ENCODE data around the gene PITPNM3.

Gene PITPNM3

GRCh38 chr17:6525141-6525540 lies 31.2 kb downstream of the PITPNM3 start:
- no peak for DNase-seq

DNA sequence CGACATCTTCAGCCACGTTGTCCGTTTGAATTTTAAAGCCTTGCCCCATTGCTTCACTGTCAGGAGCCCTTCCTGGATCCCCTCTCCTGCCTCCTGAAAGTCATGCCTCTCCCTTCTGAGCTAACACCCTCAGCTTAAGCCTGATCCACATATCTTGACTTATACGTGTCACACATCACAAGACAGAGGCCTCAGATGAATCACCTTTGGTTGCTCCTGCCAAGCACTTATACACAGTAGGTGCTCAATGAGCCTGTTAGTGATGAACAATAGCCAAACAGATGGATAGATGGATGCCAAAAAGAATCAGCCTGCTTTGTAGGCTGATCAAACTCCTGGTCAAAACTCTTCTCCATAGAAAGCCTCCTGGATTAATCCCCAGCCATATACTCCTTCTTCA lies 31.8 kb downstream of the PITPNM3 start:
- no peak for DNase-seq

DNA sequence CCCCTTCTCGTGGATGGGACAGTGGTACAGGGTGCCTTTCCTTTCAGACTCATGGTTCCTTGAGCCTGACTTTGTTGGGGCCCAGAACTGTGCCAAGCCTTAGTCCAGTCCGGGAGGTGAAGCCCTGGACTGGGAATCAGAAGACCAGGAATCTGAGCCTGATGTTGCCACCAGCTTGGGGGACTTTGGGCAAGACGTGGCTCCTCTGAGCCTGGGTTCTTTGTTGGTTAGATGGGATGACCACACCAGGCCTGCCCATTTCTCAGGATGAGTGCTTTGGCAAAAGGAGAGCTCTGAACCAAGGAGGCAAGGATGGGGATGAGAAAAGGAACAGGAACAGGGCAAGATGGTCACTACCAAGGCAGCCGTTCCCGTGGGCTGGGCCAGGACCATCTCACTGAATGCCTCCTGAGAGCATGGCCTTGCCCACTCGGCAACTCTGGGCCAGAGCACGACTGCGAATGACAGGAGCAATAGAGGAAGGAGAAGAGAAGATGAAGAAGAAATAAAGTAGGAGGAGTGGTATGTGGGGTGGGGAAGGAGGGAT lies 32.5 kb downstream of the PITPNM3 start:
- no peak for DNase-seq

GRCh38 chr17:6523330-6523729 lies 33.0 kb downstream of the PITPNM3 start:
- DNase-seq: no peak

DNA sequence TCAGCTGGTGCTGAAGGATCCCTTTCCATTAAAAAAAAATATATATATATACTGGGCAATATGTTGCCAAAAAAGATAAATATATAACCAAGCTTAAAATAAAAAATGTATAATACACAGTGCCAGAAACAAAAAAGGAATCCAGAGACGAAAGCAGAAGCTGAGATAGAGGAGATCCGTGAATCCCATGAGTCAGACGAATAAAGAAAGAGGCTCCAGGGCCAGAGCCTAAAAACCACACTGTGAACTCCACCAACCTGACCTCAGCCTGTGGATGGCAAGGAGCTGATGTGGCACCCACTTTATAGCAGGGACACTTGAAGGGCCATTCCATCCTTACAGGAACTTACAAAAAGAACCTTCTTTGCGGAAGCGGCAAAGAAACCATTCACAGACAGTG lies 34.8 kb downstream of the PITPNM3 start:
- no peak for DNase-seq

GRCh38 chr17:6517062-6517461 lies 39.3 kb downstream of the PITPNM3 start:
- no peak for DNase-seq

GRCh38 chr17:6514371-6514770 lies 42.0 kb downstream of the PITPNM3 start:
- no peak for DNase-seq

GRCh38 chr17:6512552-6512951 lies 43.8 kb downstream of the PITPNM3 start:
- DNase-seq: no peak

GRCh38 chr17:6510321-6510977 lies 45.9 kb downstream of the PITPNM3 start:
- no peak for DNase-seq

DNA sequence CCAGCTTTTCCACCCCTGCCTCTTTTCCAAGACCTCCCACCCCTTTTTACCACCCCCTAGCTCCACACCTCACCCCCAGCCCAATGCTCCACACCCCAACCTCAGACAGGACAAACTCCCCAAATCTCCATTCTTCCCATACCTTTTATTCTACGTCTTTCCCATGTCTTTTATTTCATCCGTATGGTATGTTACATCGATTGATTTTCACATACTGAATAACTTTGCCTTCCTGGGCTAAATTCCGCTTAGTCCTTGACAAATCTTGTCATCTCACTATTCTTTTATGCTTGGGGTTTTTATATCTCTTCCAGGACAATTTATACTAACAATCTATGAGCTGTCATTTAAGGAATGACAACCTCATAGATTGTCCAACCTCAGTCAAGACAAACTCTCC lies 46.4 kb downstream of the PITPNM3 start:
- no peak for DNase-seq

DNA sequence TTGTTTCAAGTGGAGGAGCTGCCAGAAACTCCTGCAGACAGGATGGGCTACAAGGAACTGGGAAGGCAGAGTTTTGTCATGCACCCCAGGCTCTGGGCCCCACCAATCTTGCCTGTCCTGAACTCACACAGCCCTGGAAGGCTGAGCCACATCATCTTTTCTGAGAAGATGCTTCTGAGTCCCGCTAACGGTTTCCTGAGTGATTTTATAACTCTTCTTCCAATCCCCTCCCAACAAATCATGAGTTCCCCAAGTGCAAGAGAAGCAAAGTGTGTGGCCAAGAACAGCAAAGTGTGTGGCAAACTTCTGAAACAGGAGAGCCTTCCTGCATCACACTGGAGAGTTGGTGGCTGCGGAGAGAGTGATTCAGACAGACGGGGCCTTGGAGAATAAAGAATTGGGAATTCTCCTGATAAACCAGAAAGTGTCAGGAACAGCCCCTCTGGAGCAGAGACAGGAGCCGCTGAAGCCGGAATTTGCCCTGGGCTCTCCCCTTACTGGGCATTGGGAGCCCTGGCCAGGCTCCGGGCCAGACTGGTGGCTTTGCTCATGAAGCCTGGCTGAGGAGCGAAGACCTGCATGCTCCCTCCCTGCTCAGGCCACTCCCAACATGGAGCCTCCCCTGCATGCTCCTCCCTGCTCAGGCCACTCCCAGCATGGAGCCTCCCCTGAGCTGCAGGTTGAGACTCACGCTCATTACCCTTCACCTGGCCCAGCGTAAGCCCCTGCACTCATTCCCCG lies 47.2 kb downstream of the PITPNM3 start:
- no peak for DNase-seq

DNA sequence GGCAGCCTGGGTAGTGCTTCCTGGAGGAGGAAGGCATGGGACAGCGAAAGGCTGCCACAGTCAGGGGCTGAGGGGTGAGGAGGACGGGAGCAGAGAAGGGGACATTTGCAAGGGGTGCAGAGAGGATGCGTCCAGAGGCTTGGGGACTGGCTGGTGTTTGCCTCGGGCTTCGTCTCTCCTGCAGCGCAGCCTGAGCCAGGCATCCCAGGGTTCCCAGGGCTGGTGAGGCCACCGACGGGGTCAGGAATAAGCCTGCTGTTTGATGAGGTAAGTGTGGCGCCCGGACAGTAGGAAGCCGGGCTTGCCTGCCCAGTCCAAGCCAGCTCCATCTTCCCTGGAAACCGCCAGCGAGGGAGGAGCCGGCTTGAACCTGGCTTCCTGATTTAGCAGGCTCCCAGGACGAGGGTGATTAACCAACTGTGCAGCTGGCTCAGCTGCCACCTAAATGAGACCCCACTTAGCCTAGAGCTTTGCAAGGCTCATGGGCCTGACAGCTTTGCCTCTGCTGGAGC lies 47.8 kb downstream of the PITPNM3 start:
- DNase-seq: no peak

- no peak for DNase-seq
Observed at GRCh38 chr17:6508016-6508415, 48.3 kb downstream of the PITPNM3 start.

DNA sequence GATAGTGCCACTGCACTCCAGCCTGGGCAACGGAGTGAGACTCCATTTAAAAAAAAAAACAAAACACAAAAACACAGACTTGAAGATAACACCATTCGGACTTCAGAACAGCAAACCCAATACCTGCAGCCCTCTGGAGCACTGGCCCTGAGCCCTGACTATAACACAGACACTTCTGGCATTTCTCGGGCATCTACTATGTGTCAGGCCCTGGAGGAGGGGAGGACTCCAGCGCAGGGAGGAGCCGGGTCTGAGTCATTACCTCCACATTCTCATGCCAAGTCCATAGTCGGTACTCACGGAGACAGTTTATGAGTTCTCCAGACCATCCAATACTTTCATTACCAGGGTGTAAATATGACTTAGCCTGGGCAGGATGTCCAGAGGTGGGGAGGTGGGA lies 48.8 kb downstream of the PITPNM3 start:
- no peak for DNase-seq

GRCh38 chr17:6506679-6507231 lies 49.6 kb downstream of the PITPNM3 start:
- DNase-seq: no peak

DNA sequence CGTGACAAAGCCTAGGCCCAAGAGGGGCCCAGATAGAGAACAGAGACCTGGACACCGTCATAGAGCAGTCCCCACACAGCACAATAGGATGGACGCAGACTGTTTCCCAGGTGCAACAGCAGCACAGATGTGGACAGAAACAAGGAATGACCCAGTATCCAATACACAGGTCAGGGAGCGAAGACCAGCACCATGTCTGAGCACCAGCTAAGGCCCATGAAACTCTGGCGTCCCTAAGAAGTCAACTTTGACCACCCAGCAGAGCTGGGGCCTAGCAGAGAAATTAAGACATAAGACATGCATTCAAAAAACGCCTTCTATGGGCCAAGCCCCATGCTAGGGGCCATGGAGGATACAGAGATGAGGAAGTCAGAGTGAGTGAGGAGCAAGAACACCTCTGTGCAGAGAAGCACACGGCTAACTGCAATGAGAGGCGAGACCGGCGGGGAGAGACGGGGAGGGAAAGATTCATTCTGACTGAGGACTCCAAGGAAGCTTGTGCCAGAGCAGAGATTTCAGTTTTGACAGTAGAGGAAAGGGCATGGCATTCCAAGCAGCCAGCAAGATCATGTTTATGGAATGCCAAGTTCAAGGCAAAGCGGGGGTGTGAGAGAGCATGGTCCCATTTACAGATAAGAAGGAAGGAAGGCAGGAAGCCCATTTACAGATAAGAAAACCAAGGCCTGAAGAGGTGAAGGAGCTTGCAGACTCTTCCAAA lies 50.8 kb downstream of the PITPNM3 start:
- no peak for DNase-seq

- DNase-seq: no peak
Observed at GRCh38 chr17:6503641-6504195, 52.6 kb downstream of the PITPNM3 start.

- DNase-seq: no peak
Observed at GRCh38 chr17:6502871-6503509, 53.4 kb downstream of the PITPNM3 start.

DNA sequence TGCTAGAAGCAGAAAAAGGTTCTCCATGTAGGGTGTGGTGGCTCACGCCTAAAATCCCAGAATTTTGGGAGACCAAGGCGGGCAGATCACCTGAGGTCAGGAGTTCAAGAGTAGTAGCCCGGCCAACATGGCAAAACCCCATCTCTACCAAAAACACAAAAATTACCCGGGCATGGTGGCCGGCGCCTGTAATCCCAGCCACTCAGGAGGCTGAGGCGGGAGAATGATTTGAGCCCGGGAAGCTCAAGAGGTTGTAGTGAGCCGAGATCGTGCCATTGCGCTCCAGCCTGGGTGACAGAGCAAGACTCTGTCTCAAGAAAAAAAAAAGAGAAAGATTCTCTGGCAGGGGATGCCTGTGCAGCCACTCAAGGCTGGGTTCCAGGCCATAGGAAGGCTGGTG lies 54.2 kb downstream of the PITPNM3 start:
- no peak for DNase-seq

- no peak for DNase-seq
Observed at GRCh38 chr17:6501359-6501758, 55.0 kb downstream of the PITPNM3 start.

DNA sequence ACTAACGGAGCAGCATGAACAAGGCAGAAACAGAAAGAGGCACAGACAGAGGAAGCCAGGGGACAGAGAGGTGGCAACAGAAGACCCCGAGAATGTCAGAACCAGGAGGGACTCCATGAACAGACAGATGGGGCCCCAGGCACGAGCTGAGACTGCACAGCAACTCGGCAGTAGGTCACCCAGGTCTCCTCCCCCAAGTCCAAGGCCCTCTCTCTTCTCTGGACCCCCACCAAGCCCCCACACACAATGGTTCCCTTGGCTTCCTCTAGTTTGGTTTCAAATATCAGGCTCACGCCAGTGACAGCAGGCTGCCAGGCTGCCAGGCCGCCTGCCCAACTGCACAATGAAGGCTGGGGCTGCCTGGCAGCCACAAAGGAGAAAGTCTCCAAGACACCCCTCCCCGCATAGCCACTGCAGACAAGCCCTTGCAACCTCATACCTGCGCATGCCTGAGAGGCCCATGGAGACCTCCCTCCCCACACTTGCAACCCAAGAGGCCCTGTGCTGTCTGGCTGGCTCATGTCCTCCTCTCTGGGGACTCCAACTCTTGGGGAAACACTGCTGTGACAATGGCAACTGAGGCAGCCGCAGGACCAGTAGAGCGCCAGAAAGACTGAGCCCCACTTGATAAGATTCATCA lies 57.3 kb downstream of the PITPNM3 start:
- DNase-seq: no peak

DNA sequence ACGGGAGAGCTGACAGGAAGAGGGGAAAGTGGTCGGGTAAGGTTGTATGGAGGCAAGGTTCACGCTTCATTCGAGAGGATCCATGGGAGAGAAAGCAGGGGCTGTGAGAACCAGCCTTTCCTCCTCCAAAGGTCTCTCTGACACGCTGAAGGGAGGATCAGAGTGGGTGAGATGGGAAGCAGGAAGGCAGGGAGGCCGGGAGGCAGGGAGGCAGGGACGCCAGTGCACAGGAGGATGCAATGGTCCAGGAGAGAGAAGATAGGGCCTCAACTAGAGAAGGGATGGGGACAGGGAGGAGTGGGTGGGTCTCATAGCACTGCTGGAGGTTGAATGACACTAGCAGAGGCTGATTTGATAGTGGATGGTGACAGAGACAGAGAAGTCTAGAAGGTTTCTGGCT lies 58.0 kb downstream of the PITPNM3 start:
- no peak for DNase-seq

Measured in CD4-positive, alpha-beta T cell treated with Interleukin-17A for 1 hour (primary cell).